HT1080 (cell line): Measurements from ENCODE around the gene PJVK. TPM values are rescaled to one million over a fixed set of nuclear protein-coding genes. Genes with fewer than 3 reads are reported as not detected.

Experiments used
- DNase-seq: peaks from one replicate; pipeline ENCODE4 v3.0.0-alpha.2; 2015; ENCODE audit warnings: low read depth
- total RNA-seq: library from RNA; depleted of rRNA; stranded (reverse); fragments of >200 nt; shearing (Covaris generic); gene quantifications from 2 replicates; pipeline ENCODE4 v1.2.3, GENCODE V29; 2014; rRNA removed

PJVK gene
- total RNA-seq, 1 experiment from 2014 or later: 0.39 TPM

DNA sequence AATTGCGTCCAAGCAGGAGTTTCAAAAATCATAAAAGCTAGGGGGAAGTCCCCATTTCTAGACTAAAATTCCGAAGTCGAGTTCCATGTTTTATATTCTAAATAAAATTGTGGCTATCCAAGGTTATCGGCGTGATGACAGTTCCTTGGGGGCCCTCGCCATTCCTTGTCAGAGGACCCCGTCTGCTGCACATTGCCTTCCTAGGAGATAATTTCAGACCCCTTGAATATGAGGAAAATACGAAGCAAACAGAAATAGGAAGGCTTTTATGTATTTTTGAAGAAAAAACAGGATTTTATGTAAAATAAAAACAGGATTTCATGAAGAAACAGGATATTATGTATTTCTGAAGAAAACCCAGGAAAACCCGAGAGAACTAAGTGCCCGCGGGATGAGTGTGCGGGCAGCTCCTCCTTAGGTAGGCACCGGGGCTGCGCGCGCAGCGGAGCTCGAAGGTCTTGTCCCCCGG is 28.6 kb downstream of the PJVK start:
- no peak for DNase-seq

DNA sequence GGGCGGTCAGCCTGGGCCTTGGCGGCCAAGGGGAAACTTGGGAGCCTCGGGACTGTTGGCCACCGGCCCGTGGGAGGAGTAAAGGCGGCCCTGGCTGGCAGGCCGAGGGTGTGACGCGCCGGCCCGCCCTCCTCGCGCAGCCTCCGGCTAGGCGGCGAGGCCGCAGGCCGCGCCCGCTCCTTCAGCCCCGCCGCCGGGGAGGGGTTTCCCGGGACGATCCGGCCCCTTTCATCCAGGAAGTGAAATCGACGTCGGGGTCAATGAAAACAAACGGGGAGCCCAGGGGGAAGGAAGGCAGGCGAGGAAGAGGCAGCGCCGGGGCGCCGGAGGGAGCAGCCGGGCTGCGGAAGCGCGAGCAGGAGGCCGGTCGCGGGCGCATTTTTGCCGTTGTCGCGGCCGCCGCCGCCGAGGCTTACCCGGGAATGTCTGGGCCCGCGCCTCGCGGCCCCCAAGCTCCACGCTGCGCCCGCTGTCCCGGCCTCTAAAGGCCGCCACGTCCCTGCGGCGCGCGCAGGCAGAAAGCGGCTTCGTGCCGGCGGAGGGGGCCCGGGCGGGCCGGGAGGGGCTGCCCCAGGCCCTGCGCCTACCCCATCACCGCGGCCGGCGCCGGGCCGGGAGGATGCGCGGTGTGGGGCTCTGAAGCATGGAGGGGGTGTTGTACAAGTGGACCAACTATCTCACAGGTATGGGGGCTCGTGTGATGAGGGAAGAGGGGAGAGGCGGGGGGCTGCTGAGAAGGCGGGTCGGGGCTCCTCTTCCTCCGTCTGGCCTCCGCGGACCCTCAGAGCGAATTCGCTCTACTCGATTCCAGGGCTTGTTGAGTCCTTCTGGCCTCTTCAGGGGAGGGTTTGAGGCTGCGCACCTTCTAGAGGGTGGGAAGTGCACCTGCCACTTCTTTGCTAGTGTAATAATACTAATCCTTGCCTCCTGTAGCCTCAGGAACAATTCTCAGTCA is 29.3 kb downstream of the PJVK start, which contains the start of gene PLEKHA3:
TSS of gene PLEKHA3 (plus strand) at position 231 of the 955 bp plus-strand sequence. CDS start at position 644, 413 bp downstream.
- peak; percentile 98 for DNase-seq

- DNase-seq: no peak
Measured at GRCh38 chr2:178482437-178482836, 31.3 kb downstream of the PJVK start.

GRCh38 chr2:178484245-178485041 is 33.3 kb downstream of the PJVK start:
- DNase-seq: no peak

GRCh38 chr2:178485356-178485755 is 34.2 kb downstream of the PJVK start:
- no peak for DNase-seq

DNA sequence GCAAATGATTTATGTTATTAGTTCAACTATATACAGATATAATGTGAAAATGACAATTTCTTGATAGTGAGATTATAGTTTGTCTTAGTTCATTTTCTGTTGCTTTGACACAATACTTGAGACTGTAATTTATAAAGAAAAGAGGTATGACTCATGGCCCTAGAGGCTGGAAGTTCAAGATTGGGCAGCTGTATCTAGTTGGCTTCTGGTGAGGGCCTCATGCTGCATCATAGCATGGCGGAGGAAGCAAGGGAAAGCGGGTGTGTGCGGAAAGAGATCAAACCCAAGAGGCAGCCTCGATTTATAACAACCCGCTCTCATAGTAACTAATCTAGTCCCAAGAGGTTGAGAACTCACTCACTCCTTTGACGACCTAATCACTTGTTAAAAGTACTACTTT is 40.4 kb downstream of the PJVK start:
- DNase-seq: no peak

- no peak for DNase-seq
Measured at GRCh38 chr2:178496049-178496448, 44.9 kb downstream of the PJVK start.

GRCh38 chr2:178498137-178498536 is 47.0 kb downstream of the PJVK start:
- DNase-seq: no peak

DNA sequence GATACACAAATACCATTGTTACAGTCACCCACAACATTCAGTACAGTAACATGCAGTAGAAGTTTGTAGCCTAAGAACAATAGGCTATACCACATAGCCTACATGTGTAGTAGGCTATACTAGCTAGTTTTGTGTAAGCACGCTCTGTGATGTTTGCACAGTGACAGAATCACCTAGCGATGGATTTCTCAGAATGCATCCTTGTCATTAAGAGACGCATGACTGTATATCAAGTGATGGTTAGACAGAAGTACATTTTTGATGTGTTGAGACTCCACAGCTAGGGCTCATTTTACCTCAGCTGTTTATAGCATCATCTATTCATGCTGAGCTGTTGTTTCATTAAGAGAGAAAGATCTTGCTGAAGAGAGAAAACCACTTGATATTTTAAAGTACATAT is 48.5 kb downstream of the PJVK start:
- DNase-seq: no peak

GRCh38 chr2:178502751-178503150 is 51.6 kb downstream of the PJVK start:
- DNase-seq: no peak

DNA sequence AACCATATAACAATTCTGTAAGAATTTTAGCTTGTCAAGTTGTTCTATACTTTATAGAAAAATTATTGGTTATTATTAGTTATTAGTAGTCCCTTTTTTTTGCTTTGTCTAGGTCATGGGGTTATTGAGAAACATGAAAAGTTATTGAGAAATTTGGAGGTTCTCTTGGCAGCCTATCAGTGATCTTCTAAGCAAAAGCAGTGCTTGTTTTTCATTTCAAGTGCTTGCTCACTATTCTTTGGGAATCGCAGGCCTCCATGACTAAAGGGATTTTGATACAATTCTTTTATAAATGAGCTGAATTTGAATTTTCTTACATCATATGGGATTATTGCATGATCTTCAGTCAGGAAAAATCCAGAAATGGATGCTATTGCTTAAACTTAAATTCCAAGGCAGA is 54.9 kb downstream of the PJVK start:
- no peak for DNase-seq

DNA sequence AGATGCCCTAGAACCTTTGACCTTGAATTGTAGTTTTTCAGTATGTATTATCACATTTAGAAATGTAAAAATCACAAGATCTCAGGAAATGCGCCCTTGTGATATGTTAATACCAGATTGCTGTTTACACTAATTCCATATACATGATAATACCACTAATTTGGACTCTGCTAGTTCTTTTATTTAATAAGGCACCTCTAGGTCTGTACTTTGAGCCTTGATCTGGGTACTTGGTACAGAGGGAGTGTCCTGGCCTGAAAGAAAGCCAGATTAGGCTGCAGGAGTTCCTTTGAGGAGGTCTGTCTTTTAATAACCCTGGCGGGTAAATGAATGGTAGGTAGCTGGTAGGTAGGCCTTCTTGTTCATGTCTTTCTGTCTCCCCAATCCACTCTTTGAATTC is 55.3 kb downstream of the PJVK start:
- no peak for DNase-seq

DNA sequence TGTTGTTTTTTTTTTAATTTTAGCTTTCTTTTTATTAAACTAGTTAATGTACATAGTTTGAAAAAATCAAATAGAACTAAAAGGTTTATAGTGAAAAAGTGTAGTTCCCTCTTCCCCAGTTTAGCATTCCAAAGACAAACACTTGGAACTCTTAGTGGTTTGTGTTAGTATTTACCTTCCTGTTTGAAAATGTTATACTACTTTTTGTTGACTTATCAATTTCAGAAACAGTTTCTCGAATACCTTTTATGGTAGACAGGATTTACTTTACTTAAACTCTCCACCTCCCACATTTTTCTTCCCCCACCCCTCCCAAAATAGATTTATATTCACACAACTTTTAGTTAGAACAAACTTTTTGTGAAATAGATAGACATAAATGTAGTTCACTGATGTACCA is 55.8 kb downstream of the PJVK start:
- no peak for DNase-seq

DNA sequence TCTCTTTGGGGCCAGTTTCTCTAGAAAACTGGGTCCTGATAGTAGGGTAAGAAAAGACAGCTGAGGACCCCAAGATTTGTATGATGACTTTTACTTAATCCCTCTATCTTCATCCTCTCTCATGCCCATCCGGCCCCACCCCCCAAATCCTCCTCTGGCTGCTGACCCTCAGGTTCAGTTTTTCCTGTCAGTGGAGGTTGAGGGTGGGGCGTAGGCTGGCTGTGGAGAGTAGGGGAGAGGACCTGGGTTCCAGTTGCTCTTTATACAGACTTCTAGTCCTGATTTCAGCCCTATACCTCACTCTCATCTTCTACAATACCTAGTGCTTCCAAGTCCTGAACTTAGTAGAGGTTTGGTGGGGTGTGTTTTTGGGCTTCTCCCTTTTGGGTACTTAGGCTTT is 57.5 kb downstream of the PJVK start:
- no peak for DNase-seq

DNA sequence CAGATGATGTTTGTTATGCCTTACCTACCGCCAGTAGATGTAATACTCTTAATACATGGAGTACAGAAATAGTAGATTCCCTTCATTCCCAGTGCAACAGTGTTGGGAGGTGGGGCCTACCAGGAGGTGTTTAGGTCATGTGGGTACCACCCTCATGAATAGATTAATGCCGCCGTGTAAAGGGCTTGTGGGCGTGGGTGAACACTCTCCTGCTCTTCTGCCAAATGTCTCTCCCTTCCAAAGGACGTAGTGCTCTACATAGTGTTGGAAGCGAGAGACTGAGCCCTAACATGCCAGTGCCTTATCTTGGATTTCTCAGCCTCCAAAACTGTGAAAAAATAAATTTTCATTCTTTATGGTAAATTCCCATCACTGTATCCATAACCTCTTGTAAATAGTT is 59.2 kb downstream of the PJVK start:
- DNase-seq: no peak

Other genes starting within 250 kb of the PJVK start
- gene PRKRA, start 203 bp upstream of the PJVK start, total RNA-seq: 47.4 and 94.2 TPM in 2 replicates
- gene FKBP7, start 27.2 kb downstream of the PJVK start, total RNA-seq: 21.0 and 22.2 TPM in 2 replicates
- gene PLEKHA3, start 29.1 kb downstream of the PJVK start, total RNA-seq: 14.1 and 23.1 TPM in 2 replicates